ENCODE measurements around the gene LCE6A.

The LCE6A gene

DNA sequence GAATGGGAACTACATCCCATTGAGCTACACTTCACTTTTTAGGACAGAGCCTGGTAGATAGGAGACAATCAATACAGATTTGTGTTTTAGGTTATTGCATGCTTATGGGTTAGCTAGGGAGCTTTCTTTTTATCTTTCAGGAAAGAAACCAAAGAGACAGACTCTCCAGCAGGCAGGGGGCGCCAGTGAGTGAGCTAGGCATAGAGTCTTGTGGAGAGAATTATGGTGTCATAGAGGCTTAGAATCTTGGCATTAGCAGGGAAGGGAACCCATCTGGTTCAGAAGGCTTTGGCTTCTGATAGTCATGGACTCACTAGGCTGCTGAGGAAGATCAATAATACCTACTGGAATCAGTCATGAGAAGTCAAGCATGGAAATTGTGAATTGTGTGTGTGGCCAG is 35.4 kb downstream of the LCE6A start, which contains the start of gene SMCP:
Gene SMCP, plus strand, starts transcription at position 281 of the 400 bp plus-strand sequence. CDS start 6,101 bp downstream, outside the sequence.
- no peak for DNase-seq

DNA sequence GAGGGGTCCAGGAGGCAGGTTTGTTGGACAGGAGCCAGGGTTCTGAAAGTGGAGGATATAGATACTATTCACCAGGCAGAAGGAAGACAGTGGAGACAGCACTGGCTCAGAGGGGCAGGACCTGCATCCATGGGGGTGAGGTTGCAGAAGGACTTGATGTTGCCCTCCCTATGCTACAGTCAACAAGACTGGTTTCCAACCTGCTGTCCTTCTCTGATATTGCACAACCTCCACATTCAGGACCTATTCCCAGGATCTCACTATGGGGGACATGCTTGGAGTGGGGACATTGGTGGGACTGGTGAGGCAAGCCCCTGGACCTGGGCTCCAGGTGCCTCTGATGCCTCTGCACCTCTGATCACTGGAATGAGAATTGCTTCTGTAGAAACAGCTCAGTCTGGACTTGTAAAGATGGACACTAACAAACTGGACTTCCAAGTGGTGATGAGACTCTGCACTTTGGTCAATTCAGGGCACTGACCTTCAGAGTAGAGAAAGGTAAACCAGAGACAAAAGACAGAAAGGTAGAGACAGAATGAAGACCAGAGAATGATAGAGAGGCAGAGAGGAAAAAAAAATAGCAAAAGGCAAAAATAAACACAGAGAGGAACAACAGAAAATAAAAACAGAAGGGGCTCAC is 37.0 kb downstream of the LCE6A start:
- no peak for DNase-seq

DNA sequence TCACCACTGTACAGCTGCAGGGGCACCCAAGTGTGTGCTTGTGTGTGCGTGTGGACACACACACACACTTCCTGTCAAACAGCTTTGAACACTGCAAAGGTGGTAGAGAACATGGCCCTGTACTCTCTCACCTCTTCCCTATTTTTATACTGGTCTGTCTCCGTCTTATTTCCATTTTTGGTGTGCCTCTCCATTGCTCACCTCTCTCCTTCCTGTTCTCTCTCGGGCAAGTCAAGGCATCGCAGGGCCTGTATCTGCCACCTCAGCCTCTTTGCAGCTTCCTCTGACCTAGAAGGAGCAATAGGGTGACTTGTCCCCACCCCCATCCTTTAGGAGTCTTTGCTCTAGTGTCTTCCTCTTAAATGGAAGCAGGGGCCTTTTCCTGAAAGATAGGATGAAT is 37.7 kb downstream of the LCE6A start:
- no peak for DNase-seq

DNA sequence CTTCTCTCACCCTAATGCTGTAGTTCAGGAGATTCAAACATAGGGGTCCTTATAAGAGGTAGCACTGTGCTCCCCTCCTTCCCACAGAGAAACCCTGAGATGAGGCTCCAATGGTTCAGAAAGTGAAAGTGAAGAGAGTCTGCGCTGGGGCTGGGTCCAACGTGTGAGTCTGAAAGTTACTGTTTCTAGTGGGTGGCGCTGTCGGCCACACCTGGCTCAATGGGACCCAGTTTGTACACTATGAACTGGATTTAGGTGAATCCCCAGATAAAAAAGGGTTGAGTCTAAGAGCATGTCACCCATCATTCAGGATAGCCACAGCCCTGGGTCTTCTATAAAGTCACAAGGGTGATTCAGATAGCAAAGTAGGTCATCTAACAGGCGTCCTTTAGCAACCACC is 38.3 kb downstream of the LCE6A start:
- DNase-seq: no peak

DNA sequence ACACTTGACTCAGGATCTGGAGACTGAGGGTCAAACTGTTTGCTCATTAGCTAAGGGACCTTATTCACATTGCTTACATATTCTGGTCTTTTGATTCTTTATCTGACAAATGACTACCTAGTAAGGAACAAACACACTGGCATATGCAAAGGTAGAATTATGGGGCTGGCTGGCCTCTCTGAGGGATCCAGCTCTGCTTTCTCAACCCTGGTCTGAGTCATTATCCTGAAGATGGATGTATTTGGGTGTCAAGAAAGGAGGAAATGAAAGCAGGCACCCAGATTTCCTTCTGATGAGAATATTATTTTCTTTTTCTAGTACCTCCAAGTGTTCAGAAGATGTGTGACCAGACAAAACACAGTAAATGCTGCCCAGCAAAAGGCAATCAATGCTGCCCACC is 41.4 kb downstream of the LCE6A start:
- no peak for DNase-seq

DNA sequence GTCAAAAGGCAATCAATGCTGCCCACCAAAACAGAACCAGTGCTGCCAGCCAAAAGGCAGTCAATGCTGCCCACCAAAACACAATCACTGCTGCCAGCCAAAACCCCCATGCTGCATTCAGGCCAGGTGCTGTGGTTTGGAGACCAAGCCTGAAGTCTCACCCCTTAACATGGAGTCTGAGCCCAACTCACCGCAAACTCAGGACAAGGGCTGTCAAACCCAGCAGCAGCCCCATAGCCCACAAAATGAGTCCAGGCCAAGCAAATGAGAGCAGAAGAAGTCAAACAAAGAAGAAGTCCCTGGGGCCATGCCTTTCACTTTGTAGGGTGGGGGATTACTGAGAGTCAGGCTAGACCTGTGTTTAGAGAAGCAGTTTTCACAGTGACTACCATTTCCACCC is 41.9 kb downstream of the LCE6A start:
- no peak for DNase-seq

DNA sequence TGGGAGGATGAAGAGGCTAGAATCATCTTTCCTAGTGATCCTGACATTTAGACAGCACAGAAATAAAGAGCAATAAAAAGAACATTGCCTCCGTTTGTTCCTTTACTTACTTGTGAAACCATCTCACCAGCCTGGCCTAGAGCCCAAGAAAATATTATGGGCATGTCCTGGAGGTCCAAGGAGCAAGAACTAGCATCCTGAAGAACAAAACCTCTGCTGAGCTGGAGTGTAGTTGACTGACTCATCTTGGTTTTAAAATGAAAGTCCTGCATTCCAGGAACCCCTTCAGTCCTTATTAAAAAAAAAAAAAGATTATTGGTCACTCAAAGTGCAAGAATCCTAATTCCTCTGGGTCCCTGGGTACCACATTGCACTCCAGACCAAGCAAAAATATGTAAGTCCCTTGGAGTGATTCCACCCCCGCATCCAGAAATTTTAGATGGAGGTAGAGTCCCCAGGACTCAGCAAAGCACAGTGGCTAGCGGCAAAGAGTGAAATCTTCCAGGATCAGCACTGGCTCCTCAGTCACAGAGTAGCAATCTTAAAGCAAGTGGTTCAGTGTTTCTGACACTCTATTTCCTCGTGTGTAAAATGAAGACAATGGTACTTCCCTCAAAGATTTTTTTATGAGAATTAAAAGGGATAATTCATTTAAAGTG is 42.4 kb downstream of the LCE6A start:
- no peak for DNase-seq

DNA sequence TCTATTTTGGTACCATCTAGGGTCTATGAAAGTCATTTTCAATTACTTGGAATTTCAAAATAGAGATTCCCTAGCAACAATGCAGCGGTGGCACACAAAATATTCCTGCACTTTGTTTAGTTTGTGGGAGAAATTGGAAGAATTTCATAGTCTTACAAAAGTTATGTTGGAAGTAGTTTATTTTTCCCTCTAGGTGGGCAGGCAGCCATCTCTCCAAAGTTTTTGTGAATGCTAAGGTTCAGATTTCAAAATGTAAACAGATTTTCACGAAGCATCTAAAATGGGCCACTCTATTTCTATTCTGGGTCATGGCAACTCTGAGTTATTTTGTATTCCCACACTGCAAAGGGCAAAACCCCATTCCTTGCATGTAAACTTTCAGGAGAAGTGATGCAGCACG is 43.4 kb downstream of the LCE6A start:
- DNase-seq: no peak

DNA sequence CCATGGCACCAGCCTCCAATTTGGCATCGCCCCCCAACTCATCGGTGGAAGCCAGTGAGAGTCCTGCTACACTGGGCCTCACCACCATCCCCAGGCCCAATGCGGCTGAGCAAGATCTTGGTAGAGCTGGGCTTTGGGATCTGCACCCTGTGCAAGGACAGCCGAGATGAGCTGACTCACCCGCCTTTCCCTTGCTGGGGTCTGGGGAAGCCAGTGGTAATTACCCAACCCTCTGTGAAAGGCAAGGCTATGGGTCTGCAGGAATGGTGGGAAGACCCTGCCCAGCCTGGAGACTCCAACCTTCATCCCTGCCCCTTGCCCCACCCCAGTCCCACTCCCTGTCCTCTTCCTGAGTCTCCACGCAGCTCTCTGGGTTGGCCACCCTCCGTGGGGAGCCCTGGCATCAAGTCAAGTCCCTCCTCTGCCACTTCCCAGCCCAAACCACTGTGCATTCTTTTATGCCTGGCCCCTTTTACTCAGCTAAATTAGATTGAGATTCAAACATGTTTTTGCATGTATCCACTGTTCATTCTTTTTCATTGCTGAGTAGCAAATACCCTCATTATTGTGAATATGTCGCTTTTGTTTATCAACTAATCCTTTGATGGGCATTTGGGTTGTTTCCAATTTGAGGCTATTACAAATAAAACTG is 44.2 kb downstream of the LCE6A start:
- no peak for DNase-seq

DNA sequence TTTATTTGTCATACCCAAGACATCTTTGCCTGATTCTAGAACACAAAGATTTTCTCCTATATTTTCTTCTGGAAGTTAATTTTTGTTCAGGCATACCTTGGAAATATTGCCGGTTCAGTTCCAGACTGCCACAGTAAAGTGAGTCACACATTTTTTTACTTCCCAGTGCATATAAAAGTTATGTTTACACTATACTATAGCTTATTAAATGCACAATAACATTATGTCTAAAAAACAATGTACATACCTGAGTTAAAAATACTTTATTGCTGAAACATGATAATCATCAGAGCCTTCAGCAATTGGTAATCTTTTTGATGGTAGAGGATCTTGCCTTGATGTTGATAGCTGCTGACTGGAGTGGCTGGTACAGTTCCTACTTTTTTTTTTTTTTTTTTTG is 45.5 kb downstream of the LCE6A start:
- DNase-seq: no peak

All from NCI-H1694 treated with DMSO at 0.1 percent for 48 hours (cell line).